Activated CD8-positive, alpha-beta memory T cell treated with anti-CD3 and anti-CD28 coated beads, Interleukin-2, amount 10 ng/mL, durations not matched to agents 7 days and 5 days (primary cell): Measurements from ENCODE around the gene CCDC71. TPM values are rescaled to one million over a fixed set of nuclear protein-coding genes. Genes with fewer than 3 reads are reported as not detected.

Experiments used
- ATAC-seq: fragments of 150-1000 bp; cut with Tn5 transposase; one replicate; pipeline ENCODE4 v1.10.0; 2021; ENCODE audit warnings: moderate library complexity
- CTCF ChIA-PET: fragments of 350-600 bp; sonication (Branson Sonifier 250); formaldehyde crosslinking; loops from one replicate; lab custom pipeline; 2021; ENCODE audit warnings: antibody characterized with exemption; lab: Charles Lee
- DNase-seq: peaks from one replicate; pipeline ENCODE4 v3.0.0-alpha.2; 2020
- H3K27ac Mint-ChIP-seq: one replicate; pipeline ENCODE4 v1.8.0; 2021; ENCODE audit warnings: mild to moderate bottlenecking, mixed read lengths
- H3K27me3 Mint-ChIP-seq: one replicate; pipeline ENCODE4 v1.8.0; 2021; ENCODE audit warnings: mixed read lengths
- H3K36me3 Mint-ChIP-seq: one replicate; pipeline ENCODE4 v1.8.0; 2021; ENCODE audit warnings: mild to moderate bottlenecking, mixed read lengths
- H3K4me1 Mint-ChIP-seq: one replicate; pipeline ENCODE4 v1.8.0; 2021; ENCODE audit warnings: mixed read lengths
- H3K4me3 Mint-ChIP-seq: one replicate; pipeline ENCODE4 v1.8.0; 2021; ENCODE audit warnings: mild to moderate bottlenecking, moderate library complexity, mixed read lengths
- H3K9me3 Mint-ChIP-seq: one replicate; pipeline ENCODE4 v1.8.0; 2022; ENCODE audit warnings: low read depth, mixed read lengths
- total RNA-seq, 2 experiments: library from RNA; stranded (reverse); gene quantifications; one replicate each; pipeline ENCODE4 v1.2.3, GENCODE V29; 2021

The CCDC71 gene
- total RNA-seq, 2 experiments from 2014 or later, result 23.5 to 23.7 TPM

- DNase-seq (no peak), ATAC-seq (no peak)
- CTCF ChIA-PET, result no interaction called here
- Mint-ChIP-seq H3K27ac (no peak overlapping the region), H3K36me3 (no peaks in the 10 kb centered on the region), H3K9me3 (no peaks in the 10 kb centered on the region), H3K4me1 (no peaks in the 10 kb centered on the region), H3K27me3 (peaks cover 3% of the 10 kb centered on the region), H3K4me3 (no peak overlapping the region)
Measured at GRCh38 chr3:49133226-49133951, 32.7 kb downstream of the CCDC71 start.

- ATAC-seq (no peak), DNase-seq (no peak)
- Mint-ChIP-seq H3K4me3 (no peak within 1 kb of the TSS), H3K27me3 (peaks cover 3% of the 10 kb centered on the region), H3K4me1 (no peaks in the 10 kb centered on the region), H3K9me3 (no peaks in the 10 kb centered on the region), H3K27ac (no peak within 1 kb of the TSS), H3K36me3 (no peaks in the 10 kb centered on the region)
- CTCF ChIA-PET, result interaction anchor here (0.6 to 0.7 kb wide), 2 partner anchors 23 to 26 kb away, joined by 3 read pairs; no protein-coding TSS in a partner anchor
Measured at GRCh38 chr3:49132437-49133225, 33.5 kb downstream of the CCDC71 start, which contains the start of gene LAMB2. TSS of gene LAMB2 (minus strand) at chr3:49133050. CDS start at chr3:49132867, 183 bp downstream.

- H3K27ac Mint-ChIP-seq, result no peak overlapping the region
- no peak for DNase-seq
- CTCF ChIA-PET, result interaction anchor here (0.6 to 0.7 kb wide), 2 partner anchors 26 to 464 kb away, joined by 3 read pairs; no protein-coding TSS in a partner anchor
- no peak for ATAC-seq
- no peaks in the 10 kb centered on the region for H3K36me3 Mint-ChIP-seq
- no peaks in the 10 kb centered on the region for H3K4me1 Mint-ChIP-seq
- H3K4me3 Mint-ChIP-seq, result no peak overlapping the region
- peaks cover 3% of the 10 kb centered on the region for H3K27me3 Mint-ChIP-seq
- H3K9me3 Mint-ChIP-seq, result no peaks in the 10 kb centered on the region
Measured at GRCh38 chr3:49132073-49132436, 34.1 kb downstream of the CCDC71 start.

GRCh38 chr3:49131576-49131975, 34.6 kb downstream of the CCDC71 start:
- CTCF ChIA-PET, result interaction anchor here (0.6 kb wide), 1 partner anchor 464 kb away, joined by 3 read pairs; no protein-coding TSS in a partner anchor
- ATAC-seq, result no peak
- Mint-ChIP-seq H3K4me1 (no peaks in the 10 kb centered on the region), H3K9me3 (no peaks in the 10 kb centered on the region), H3K27me3 (peaks cover 3% of the 10 kb centered on the region), H3K36me3 (no peaks in the 10 kb centered on the region), H3K27ac (no peak overlapping the region), H3K4me3 (no peak overlapping the region)
- no peak for DNase-seq

- no peak for DNase-seq
- Mint-ChIP-seq H3K36me3 (no peaks in the 10 kb centered on the region), H3K4me3 (no peak overlapping the region), H3K27me3 (peaks cover 3% of the 10 kb centered on the region), H3K9me3 (no peaks in the 10 kb centered on the region), H3K4me1 (no peaks in the 10 kb centered on the region), H3K27ac (no peak overlapping the region)
- CTCF ChIA-PET, result no interaction called here
- no peak for ATAC-seq
Measured at GRCh38 chr3:49131040-49131439, 35.1 kb downstream of the CCDC71 start.

- Mint-ChIP-seq H3K4me1 (peaks cover 7% of the 10 kb centered on the region), H3K9me3 (no peaks in the 10 kb centered on the region), H3K27me3 (no peaks in the 10 kb centered on the region), H3K27ac (no peak overlapping the region), H3K36me3 (no peaks in the 10 kb centered on the region), H3K4me3 (no peak overlapping the region)
- no peak for ATAC-seq
- CTCF ChIA-PET, result no interaction called here
- no peak for DNase-seq
Measured at GRCh38 chr3:49124991-49125670, 41.0 kb downstream of the CCDC71 start.

- no peak overlapping the region for H3K27ac Mint-ChIP-seq
- no peak overlapping the region for H3K4me3 Mint-ChIP-seq
- CTCF ChIA-PET, result no interaction called here
- ATAC-seq, result no peak
- peaks cover 14% of the 10 kb centered on the region for H3K4me1 Mint-ChIP-seq
- no peaks in the 10 kb centered on the region for H3K36me3 Mint-ChIP-seq
- H3K9me3 Mint-ChIP-seq, result no peaks in the 10 kb centered on the region
- DNase-seq, result no peak
- no peaks in the 10 kb centered on the region for H3K27me3 Mint-ChIP-seq
Measured at GRCh38 chr3:49124203-49124602, 41.9 kb downstream of the CCDC71 start.

- no peak for DNase-seq
- Mint-ChIP-seq H3K4me3 (no peak overlapping the region), H3K36me3 (no peaks in the 10 kb centered on the region), H3K27ac (no peak overlapping the region), H3K4me1 (peaks cover 20% of the 10 kb centered on the region), H3K9me3 (no peaks in the 10 kb centered on the region), H3K27me3 (no peaks in the 10 kb centered on the region)
- CTCF ChIA-PET, result interaction anchor here (0.8 kb wide), 1 partner anchor 136 kb away, joined by 3 read pairs; no protein-coding TSS in a partner anchor
- ATAC-seq, result no peak
Measured at GRCh38 chr3:49123687-49124086, 42.4 kb downstream of the CCDC71 start.

GRCh38 chr3:49122886-49123545, 43.1 kb downstream of the CCDC71 start:
- ATAC-seq, result no peak
- CTCF ChIA-PET, result interaction anchor here (0.8 kb wide), 1 partner anchor 135 kb away, joined by 3 read pairs; no protein-coding TSS in a partner anchor
- H3K36me3 Mint-ChIP-seq, result peaks cover under 1% of the 10 kb centered on the region
- peaks cover 20% of the 10 kb centered on the region for H3K4me1 Mint-ChIP-seq
- H3K27me3 Mint-ChIP-seq, result no peaks in the 10 kb centered on the region
- no peak overlapping the region for H3K27ac Mint-ChIP-seq
- H3K9me3 Mint-ChIP-seq, result no peaks in the 10 kb centered on the region
- DNase-seq, result no peak
- no peak overlapping the region for H3K4me3 Mint-ChIP-seq

GRCh38 chr3:49122451-49122850, 43.7 kb downstream of the CCDC71 start:
- no peak overlapping the region for H3K27ac Mint-ChIP-seq
- no peak overlapping the region for H3K4me3 Mint-ChIP-seq
- peaks cover 23% of the 10 kb centered on the region for H3K4me1 Mint-ChIP-seq

GRCh38 chr3:49122022-49122421, 44.1 kb downstream of the CCDC71 start:
- DNase-seq, result no peak
- no peaks in the 10 kb centered on the region for H3K27me3 Mint-ChIP-seq
- H3K4me1 Mint-ChIP-seq, result peaks cover 23% of the 10 kb centered on the region
- H3K9me3 Mint-ChIP-seq, result no peaks in the 10 kb centered on the region
- no peak for ATAC-seq
- CTCF ChIA-PET, result interaction anchor here (1.1 to 1.7 kb wide), 2 partner anchors 31 to 36 kb away, joined by 3 to 4 read pairs; no protein-coding TSS in a partner anchor
- peaks cover 9% of the 10 kb centered on the region for H3K36me3 Mint-ChIP-seq
- peak overlapping the region; percentile 89 for H3K27ac Mint-ChIP-seq
- H3K4me3 Mint-ChIP-seq, result no peak overlapping the region

More at GRCh38 chr3:49122451-49122850, 43.7 kb downstream of the CCDC71 start:
- Mint-ChIP-seq H3K36me3 (peaks cover 6% of the 10 kb centered on the region), H3K9me3 (no peaks in the 10 kb centered on the region), H3K27me3 (no peaks in the 10 kb centered on the region)
- CTCF ChIA-PET, result interaction anchor here (1.1 kb wide), 1 partner anchor 36 kb away, joined by 3 read pairs; no protein-coding TSS in a partner anchor
- DNase-seq (no peak), ATAC-seq (no peak)

GRCh38 chr3:49121132-49121736, 44.9 kb downstream of the CCDC71 start:
- Mint-ChIP-seq H3K27ac (peak overlapping the region; percentile 89), H3K27me3 (no peaks in the 10 kb centered on the region), H3K9me3 (no peaks in the 10 kb centered on the region), H3K4me3 (peak overlapping the region; percentile 91), H3K36me3 (peaks cover 13% of the 10 kb centered on the region), H3K4me1 (peaks cover 23% of the 10 kb centered on the region)
- CTCF ChIA-PET, result interaction anchor here (0.6 to 4.5 kb wide), 10 partner anchors 16 to 512 kb away, joined by 3 to 25 read pairs (median 4); partner anchors contain the start of genes QRICH1, UQCRC1 and WDR6
- ATAC-seq (no peak), DNase-seq (no peak)
